Spleen (tissue), 7 donors: ENCODE data around the gene GNPTAB.

Experiments
- POLR2AphosphoS5 ChIP-seq, 3 donors: sonication (generic); formaldehyde crosslinking; IDR thresholded peaks; one replicate each; pipeline ENCODE4 v1.5.1; 2017; ENCODE audit warnings: antibody characterized with exemption in 3 of 3
- TF ChIP-seq, protein P1 (sequence below), 11 experiments: fragments of 200-600 bp in 7 of 11; fragments of 450-650 bp in 4 of 11; sonication (generic) in 4 of 11; IDR thresholded peaks in 8 of 11; conservative IDR thresholded peaks in 3 of 11; 1 replicate in 7 of 11; 2 replicates in 4 of 11; pipeline versions ENCODE4 v1.4.0 to v1.8.0; 2016 to 2021; ENCODE audit warnings: antibody characterized with exemption in 11 of 11, inconsistent platforms in 4 of 11, mild to moderate bottlenecking in 1 of 11
- donor health status: DM: no; HTN: no; CAD: no; lungs with moderate emphysema.
- donor health status: DM: no; HTN: no; CAD: no.
- donor health status: DM: no; HTN: no; CAD: no.

DNA sequence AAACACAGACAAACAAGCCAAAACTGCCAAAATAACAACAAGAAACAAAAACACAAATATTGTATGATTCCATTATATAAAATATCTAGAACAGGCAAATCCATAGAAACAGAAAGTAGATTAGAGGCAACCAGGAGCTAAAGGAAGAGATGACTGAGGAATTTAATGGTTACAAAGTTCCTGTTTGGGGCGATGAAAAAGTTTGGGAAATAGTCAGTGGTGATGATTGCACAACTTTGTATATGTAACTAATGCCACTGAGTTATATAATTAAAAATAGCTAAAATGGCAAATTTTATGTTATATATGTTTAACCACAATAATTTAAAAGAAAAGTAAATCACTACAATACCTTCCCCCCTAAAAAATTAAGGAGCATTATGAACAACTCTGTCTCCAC, 24.5 kb downstream of the GNPTAB start:
- no peak for TF ChIP-seq POLR2AphosphoS5 (IDR thresholded peaks at IDR 0.05)
- TF ChIP-seq, protein P1, sequence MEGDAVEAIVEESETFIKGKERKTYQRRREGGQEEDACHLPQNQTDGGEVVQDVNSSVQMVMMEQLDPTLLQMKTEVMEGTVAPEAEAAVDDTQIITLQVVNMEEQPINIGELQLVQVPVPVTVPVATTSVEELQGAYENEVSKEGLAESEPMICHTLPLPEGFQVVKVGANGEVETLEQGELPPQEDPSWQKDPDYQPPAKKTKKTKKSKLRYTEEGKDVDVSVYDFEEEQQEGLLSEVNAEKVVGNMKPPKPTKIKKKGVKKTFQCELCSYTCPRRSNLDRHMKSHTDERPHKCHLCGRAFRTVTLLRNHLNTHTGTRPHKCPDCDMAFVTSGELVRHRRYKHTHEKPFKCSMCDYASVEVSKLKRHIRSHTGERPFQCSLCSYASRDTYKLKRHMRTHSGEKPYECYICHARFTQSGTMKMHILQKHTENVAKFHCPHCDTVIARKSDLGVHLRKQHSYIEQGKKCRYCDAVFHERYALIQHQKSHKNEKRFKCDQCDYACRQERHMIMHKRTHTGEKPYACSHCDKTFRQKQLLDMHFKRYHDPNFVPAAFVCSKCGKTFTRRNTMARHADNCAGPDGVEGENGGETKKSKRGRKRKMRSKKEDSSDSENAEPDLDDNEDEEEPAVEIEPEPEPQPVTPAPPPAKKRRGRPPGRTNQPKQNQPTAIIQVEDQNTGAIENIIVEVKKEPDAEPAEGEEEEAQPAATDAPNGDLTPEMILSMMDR (IDR thresholded peaks at IDR 0.05 in 8 of 11, conservative IDR thresholded peaks at IDR 0.05 in 3 of 11): no peak
